Karpas-422 (cell line): ENCODE measurements around the gene MGLL. TPM values are rescaled to one million over a fixed set of nuclear protein-coding genes. Genes with fewer than 3 reads are reported as not detected.

Experiments
- DNase-seq: peaks from one replicate; pipeline ENCODE4 v3.0.0-alpha.2; 2015
- H2AFZ ChIP-seq: fragments of 200-600 bp; sonication (generic); 2 replicates; pipeline ENCODE4 v1.6.1; 2014; ENCODE audit warnings: antibody characterized with exemption, low read length, mixed read lengths
- H3K27ac ChIP-seq: fragments of 200-600 bp; sonication (generic); 2 replicates; pipeline ENCODE4 v1.5.1; 2014; ENCODE audit warnings: mild to moderate bottlenecking, low read length, moderate library complexity
- H3K27me3 ChIP-seq: fragments of 200-600 bp; sonication (generic); 2 replicates; pipeline ENCODE4 v1.6.1; 2014; ENCODE audit warnings: low read length, mixed read lengths
- H3K36me3 ChIP-seq: fragments of 200-600 bp; sonication (generic); 2 replicates; pipeline ENCODE4 v1.6.1; 2014; ENCODE audit warnings: low read length, mixed read lengths; ENCODE audit not compliant: insufficient read depth
- H3K4me1 ChIP-seq: fragments of 200-600 bp; sonication (generic); 2 replicates; pipeline ENCODE4 v1.6.1; 2014; ENCODE audit warnings: mild to moderate bottlenecking, low read length, mixed read lengths
- H3K4me2 ChIP-seq: fragments of 200-600 bp; sonication (generic); 2 replicates; pipeline ENCODE4 v1.6.1; 2014; ENCODE audit warnings: low read length, low read depth, mild to moderate bottlenecking; ENCODE audit not compliant: poor library complexity, severe bottlenecking
- H3K4me3 ChIP-seq: fragments of 200-600 bp; sonication (generic); 2 replicates; pipeline ENCODE4 v1.5.1; 2014; ENCODE audit warnings: mild to moderate bottlenecking, antibody characterized with exemption, low read length, mixed read lengths
- H3K79me2 ChIP-seq: fragments of 200-600 bp; sonication (generic); 2 replicates; pipeline ENCODE4 v1.6.1; 2014; ENCODE audit warnings: mild to moderate bottlenecking, low read length, mixed read lengths
- H3K9ac ChIP-seq: fragments of 200-600 bp; sonication (generic); 2 replicates; pipeline ENCODE4 v1.6.0; 2014; ENCODE audit warnings: low read length
- H3K9me2 ChIP-seq: fragments of 200-600 bp; sonication (generic), shearing (Covaris generic); replicated peaks from 2 replicates; pipeline ENCODE4 v1.6.0; 2014; ENCODE audit warnings: mild to moderate bottlenecking, low read length, moderate library complexity; ENCODE audit not compliant: insufficient read depth
- H3K9me3 ChIP-seq: fragments of 300-700, 200-600 bp; sonication (generic); 2 replicates; pipeline ENCODE4 v1.6.1; 2014; ENCODE audit warnings: low read length, mixed read lengths
- H4K20me1 ChIP-seq: fragments of 200-600 bp; sonication (generic); 2 replicates; pipeline ENCODE4 v1.6.1; 2014; ENCODE audit warnings: mild to moderate bottlenecking, antibody characterized with exemption, low read length, low read depth; ENCODE audit not compliant: insufficient read depth
- total RNA-seq: library from RNA; depleted of rRNA; stranded (reverse); fragments of >200 nt; shearing (Covaris generic); gene quantifications from 2 replicates; pipeline ENCODE4 v1.2.3, GENCODE V29; 2014; ENCODE audit warnings: low replicate concordance

MGLL gene
- total RNA-seq, 1 experiment from 2014 or later, result 58.0 TPM

DNA sequence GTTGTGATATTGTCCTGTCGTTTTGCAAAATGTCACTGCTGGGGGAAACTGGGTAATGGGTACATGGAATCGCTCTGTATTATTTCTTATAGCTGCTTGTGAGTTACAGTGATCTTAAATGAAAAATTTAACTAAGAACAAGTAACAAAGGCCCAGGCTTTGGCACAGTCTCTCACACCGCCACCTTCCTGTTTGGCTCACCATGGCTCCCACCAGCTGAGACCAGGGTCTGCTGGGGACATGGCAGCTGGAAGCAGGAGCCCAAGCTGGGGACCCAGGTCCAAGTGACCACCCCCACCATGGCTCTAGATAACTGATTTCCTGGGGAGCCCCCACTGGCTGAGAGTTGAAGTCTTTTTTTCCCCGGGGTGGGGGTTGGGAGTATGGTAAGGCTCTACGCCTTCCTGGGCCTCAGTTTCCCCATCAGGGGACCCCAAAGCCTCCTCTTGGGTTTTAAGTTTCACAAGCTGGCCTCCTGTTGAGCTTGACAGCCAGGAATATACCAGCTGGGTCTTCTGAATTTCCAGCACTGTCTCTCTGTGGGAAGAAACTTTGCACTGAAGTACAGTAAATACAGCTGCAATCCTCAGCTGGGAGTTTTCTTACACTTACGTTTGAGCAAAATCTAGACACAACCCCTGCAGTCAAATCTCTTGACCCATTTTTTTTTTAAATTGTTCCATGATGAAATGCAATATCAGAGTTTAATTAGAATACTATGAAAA, 123.5 kb downstream of the MGLL start:
- H4K20me1 ChIP-seq, result no peaks in the 10 kb centered on the region
- no peaks in the 10 kb centered on the region for H3K9me3 ChIP-seq
- peaks cover 18% of the 10 kb centered on the region for H3K79me2 ChIP-seq
- H3K9ac ChIP-seq, result peak overlapping the region; percentile 69
- H2AFZ ChIP-seq, result no peak overlapping the region
- H3K9me2 ChIP-seq, result no peaks in the 10 kb centered on the region
- peaks cover 35% of the 10 kb centered on the region for H3K36me3 ChIP-seq
- H3K4me1 ChIP-seq, result peaks cover 91% of the 10 kb centered on the region
- H3K27me3 ChIP-seq, result no peaks in the 10 kb centered on the region
- no peak for DNase-seq
- peak overlapping the region; percentile 93 for H3K27ac ChIP-seq
- peak overlapping the region; percentile 60 for H3K4me2 ChIP-seq
- no peak overlapping the region; the same call in 1 of the 2 replicates for H3K4me3 ChIP-seq

DNA sequence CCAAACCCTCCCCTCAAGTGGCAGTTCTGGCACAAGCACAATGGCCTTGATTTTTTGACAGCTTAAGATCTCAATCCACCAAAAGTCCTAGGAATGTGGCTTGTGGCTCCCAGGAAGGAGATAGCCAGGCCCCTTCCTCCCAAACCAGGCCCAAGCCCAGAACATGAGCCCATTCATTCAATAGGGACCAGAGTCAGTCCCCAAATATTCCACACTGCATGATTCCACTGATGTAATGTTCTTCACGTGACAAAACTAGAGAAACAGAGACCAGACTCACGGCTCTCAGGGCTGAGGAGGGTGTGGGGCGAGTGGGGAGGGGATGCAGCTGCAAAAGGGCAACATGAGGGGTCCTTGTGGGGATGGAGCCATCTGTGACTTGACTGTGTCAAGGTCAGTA, 124.0 kb downstream of the MGLL start:
- H3K27ac ChIP-seq, result peak overlapping the region; percentile 93
- H2AFZ ChIP-seq, result no peak overlapping the region
- H3K79me2 ChIP-seq, result peaks cover 13% of the 10 kb centered on the region
- peaks cover 35% of the 10 kb centered on the region for H3K36me3 ChIP-seq
- H3K9ac ChIP-seq, result peak overlapping the region; percentile 69
- H3K4me2 ChIP-seq, result peak overlapping the region; percentile 60
- H3K9me3 ChIP-seq, result no peaks in the 10 kb centered on the region
- H3K27me3 ChIP-seq, result no peaks in the 10 kb centered on the region
- H4K20me1 ChIP-seq, result no peaks in the 10 kb centered on the region
- H3K4me3 ChIP-seq, result no peak overlapping the region; the same call in 1 of the 2 replicates
- peaks cover 90% of the 10 kb centered on the region for H3K4me1 ChIP-seq
- no peak for DNase-seq
- no peaks in the 10 kb centered on the region for H3K9me2 ChIP-seq

DNA sequence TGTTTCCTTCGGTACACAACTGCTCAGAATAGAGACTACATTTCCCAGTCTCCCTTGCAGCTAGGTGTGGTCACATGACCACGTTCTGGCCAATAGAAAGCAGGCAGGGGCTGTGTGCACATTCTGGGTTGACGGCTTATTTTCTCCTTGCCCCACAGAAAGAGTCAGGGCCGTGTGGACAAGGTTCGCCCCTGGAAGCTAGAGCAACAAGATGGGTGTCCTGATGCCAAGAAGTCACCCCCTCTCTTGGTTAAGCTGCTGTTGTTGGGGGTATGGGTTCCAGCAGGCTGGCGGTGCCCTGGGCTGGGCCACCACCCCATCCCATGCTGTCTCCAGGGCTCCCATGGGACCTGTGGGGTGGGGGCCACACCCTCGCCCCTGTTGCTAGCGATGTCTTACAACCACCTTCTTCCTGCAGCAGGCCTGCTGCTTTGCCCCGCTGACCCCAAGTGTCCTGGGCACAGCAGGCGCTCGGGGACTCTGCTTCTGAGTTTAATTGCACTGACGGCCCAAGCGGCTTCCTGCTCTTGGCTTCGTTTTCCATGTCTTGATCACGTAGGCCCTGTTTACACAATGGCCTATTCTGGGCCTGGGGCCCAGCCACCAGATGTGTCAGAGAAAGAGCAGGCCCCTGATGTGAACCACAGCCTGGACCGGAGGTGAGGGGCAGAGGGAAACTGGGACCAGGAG, 124.6 kb downstream of the MGLL start:
- Histone ChIP-seq H3K79me2 (peaks cover 8% of the 10 kb centered on the region; the same call in 1 of the 2 replicates), H3K9me2 (no peaks in the 10 kb centered on the region), H3K4me2 (peak overlapping the region; percentile 60), H3K9ac (peak overlapping the region; percentile 69), H3K36me3 (peaks cover 41% of the 10 kb centered on the region), H3K27me3 (no peaks in the 10 kb centered on the region), H2AFZ (no peak overlapping the region), H3K9me3 (no peaks in the 10 kb centered on the region), H3K27ac (peak overlapping the region; percentile 93), H3K4me3 (peak overlapping the region; percentile 35; the same call in 1 of the 2 replicates), H4K20me1 (no peaks in the 10 kb centered on the region), H3K4me1 (peaks cover 91% of the 10 kb centered on the region)
- DNase-seq, result peak; percentile 94

DNA sequence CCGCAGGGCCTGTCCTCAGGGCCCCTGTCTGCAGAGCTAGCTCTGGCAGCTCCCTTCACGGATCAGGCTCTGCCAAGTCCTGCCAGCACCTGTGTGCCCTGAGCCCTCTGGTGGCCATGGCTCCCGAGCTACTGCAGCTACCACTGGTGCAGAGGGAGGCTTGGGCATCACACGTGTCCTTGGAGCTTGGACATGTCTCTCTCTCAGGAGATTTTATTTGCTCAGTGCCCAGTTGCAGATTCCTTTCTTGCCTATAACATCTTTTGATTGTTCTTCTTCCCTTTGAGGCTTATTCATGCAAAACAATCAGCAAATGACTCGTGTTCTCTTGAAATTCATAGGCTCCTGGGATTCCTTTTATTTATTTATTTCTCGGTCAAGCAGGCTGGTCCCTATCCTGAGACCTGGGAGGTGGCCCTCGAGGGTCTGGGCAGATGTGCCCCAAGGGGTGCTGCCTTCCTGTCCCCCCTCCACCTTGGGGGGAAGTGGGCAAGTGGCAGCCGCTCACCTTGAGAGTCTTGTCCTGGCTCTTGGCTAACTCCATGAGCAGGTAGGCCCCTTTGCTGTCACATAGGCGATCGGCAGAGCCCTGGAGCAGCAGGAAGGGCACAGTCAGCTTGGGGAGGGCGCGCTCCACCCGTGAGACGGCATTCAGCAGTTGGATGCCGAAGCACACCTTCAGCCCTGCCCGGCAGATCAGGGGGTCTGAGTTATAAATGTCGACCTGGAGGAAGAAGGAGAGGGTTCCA, 127.7 kb downstream of the MGLL start:
- H3K79me2 ChIP-seq, result no peaks in the 10 kb centered on the region
- peak overlapping the region; percentile 13 for H3K4me2 ChIP-seq
- no peaks in the 10 kb centered on the region for H3K9me2 ChIP-seq
- H2AFZ ChIP-seq, result no peak overlapping the region
- peaks cover 55% of the 10 kb centered on the region for H3K36me3 ChIP-seq
- peak overlapping the region; percentile 19; the same call in 1 of the 2 replicates for H3K9ac ChIP-seq
- H4K20me1 ChIP-seq, result no peaks in the 10 kb centered on the region
- DNase-seq, result peak; percentile 87
- peaks cover 82% of the 10 kb centered on the region for H3K4me1 ChIP-seq
- H3K9me3 ChIP-seq, result no peaks in the 10 kb centered on the region
- H3K27ac ChIP-seq, result peak overlapping the region; percentile 72
- no peak overlapping the region for H3K4me3 ChIP-seq
- H3K27me3 ChIP-seq, result no peaks in the 10 kb centered on the region

DNA sequence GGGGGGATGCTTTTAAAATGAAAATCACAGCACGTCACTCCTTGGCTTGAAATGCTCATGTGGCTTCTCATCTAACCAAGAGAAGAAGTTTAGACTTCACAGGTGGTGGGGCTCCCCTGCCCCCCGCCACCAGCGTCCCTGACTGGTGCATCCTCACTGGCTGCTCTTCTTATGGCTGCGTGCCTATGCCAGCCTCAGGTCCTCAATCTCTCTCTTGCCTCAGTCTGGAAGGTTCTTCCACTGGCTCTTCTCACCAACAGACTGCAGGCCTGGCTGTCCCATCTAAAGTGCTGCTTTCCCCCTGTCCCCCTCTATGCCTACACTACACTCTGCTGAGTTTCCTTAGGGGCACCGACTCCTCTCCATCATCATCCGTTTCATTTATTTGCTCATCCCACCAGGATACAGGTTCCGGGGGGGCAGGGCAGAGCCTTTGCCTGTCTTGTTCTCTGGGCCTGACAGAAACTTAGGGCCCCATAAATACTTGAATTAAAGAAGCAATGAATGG, 128.9 kb downstream of the MGLL start:
- H4K20me1 ChIP-seq, result no peaks in the 10 kb centered on the region
- H3K4me2 ChIP-seq, result no peak overlapping the region
- 0 out of 2 replicates have a peak overlapping the region, but pooled peaks have one; percentile 15 for H3K27ac ChIP-seq
- no peak for DNase-seq
- H3K27me3 ChIP-seq, result no peaks in the 10 kb centered on the region
- H3K9me2 ChIP-seq, result no peaks in the 10 kb centered on the region
- no peak overlapping the region for H3K9ac ChIP-seq
- no peak overlapping the region for H3K4me3 ChIP-seq
- no peaks in the 10 kb centered on the region for H3K79me2 ChIP-seq
- H2AFZ ChIP-seq, result no peak overlapping the region
- peaks cover 70% of the 10 kb centered on the region for H3K4me1 ChIP-seq
- no peaks in the 10 kb centered on the region for H3K9me3 ChIP-seq
- H3K36me3 ChIP-seq, result peaks cover 57% of the 10 kb centered on the region

DNA sequence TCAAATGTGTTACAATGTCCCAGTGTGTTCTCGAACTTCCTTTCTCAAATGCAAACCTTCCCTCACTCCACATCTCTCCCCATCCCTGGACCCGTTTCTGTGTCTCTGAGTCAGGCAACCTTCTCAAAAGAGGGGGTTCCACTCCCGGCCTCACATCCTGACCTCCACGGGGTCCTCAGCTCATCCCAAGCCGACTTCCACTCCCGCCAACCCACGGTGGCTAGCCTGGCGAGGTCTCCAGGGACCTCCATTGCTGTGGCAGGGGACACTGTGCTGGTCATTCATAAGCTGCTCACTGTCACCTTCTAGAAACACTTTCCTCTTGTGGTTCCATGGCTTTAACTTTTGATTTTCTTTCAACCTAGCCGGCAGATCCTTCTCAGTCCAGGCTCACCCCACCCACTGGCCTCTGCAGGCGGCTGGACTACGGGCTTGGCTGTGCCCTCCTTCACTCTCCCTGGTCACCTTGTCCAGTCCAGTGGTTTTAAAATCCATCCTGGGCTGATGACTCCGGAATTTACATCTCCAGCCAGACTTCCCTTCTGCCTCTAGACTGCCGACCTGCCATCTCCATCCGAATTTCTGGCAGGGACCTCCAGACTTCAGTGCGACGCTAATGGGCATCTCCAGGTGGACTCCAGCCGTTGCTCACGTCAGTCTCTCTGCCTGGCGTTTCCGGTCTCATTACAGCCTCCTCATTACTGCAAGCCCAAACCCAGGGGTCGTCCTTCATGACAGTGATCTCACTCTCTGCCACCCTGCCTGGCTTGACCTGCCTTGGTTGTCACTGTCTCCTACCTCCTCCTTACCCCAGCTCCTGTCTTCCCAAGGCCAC, 129.6 kb downstream of the MGLL start:
- H3K27me3 ChIP-seq, result no peaks in the 10 kb centered on the region
- H2AFZ ChIP-seq, result no peak overlapping the region
- no peak overlapping the region for H3K4me3 ChIP-seq
- no peaks in the 10 kb centered on the region for H3K9me3 ChIP-seq
- peaks cover 57% of the 10 kb centered on the region for H3K36me3 ChIP-seq
- peak overlapping the region; percentile 82 for H3K27ac ChIP-seq
- no peak for DNase-seq
- H3K79me2 ChIP-seq, result no peaks in the 10 kb centered on the region
- H3K9me2 ChIP-seq, result no peaks in the 10 kb centered on the region
- H3K4me2 ChIP-seq, result no peak overlapping the region
- H4K20me1 ChIP-seq, result no peaks in the 10 kb centered on the region
- H3K9ac ChIP-seq, result 0 out of 2 replicates have a peak overlapping the region, but pooled peaks have one; percentile 8
- H3K4me1 ChIP-seq, result peaks cover 63% of the 10 kb centered on the region

DNA sequence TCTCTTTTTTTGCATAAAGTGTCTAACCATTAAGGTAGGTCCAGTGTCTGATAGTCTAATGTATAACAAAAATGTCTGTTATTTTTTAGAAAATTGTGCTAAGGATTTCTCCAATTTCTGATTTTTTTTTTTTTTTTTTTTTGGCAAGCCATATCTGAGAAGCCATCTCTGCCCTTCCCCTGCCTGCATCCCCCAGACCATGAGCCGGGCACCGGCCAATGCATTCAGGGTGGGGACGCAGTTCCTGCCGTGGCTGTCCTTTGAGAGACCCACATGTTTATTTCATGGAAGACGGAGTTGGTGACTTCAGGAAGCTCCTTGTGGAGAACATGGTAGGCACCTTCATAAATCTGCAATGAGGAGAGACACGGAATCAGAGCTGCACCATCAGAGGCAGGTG, 130.3 kb downstream of the MGLL start:
- no peaks in the 10 kb centered on the region for H3K79me2 ChIP-seq
- H3K4me1 ChIP-seq, result peaks cover 55% of the 10 kb centered on the region
- H3K4me2 ChIP-seq, result peak overlapping the region; percentile 20
- H3K4me3 ChIP-seq, result no peak overlapping the region
- no peaks in the 10 kb centered on the region for H3K9me3 ChIP-seq
- no peaks in the 10 kb centered on the region for H3K9me2 ChIP-seq
- H3K36me3 ChIP-seq, result peaks cover 57% of the 10 kb centered on the region
- peak overlapping the region; percentile 82 for H3K27ac ChIP-seq
- H2AFZ ChIP-seq, result no peak overlapping the region
- H3K9ac ChIP-seq, result 0 out of 2 replicates have a peak overlapping the region, but pooled peaks have one; percentile 13
- H4K20me1 ChIP-seq, result no peaks in the 10 kb centered on the region
- no peaks in the 10 kb centered on the region for H3K27me3 ChIP-seq
- DNase-seq, result no peak
